K562 (cell line): ENCODE results near the gene SERAC1. TPM values are rescaled to one million over a fixed set of nuclear protein-coding genes. Genes with fewer than 3 reads are reported as not detected.

ENCODE experiments used
- CBFA2T2 ChIP-seq: fragments of 450-650 bp; conservative IDR thresholded peaks from 2 replicates; pipeline ENCODE4 v1.6.1; 2017; ENCODE audit warnings: mild to moderate bottlenecking
- CC2D1A ChIP-seq: fragments of 450-650 bp; IDR thresholded peaks from 2 replicates; pipeline ENCODE4 v1.6.1; 2017; ENCODE audit warnings: mild to moderate bottlenecking
- COPS2 ChIP-seq: fragments of 450-650 bp; conservative IDR thresholded peaks from 2 replicates; pipeline ENCODE4 v1.6.1; 2016; ENCODE audit warnings: mild to moderate bottlenecking, moderate library complexity
- GABPA ChIP-seq: fragments of 200-800 bp; sonication (Bioruptor generic); conservative IDR thresholded peaks from 2 replicates; pipeline ENCODE4 v1.6.1; 2016; ENCODE audit warnings: low read depth, missing genetic modification characterization, missing compliant biosample characterization
- GTF2E2 ChIP-seq: fragments of 200-800 bp; sonication (Bioruptor generic); IDR thresholded peaks from 2 replicates; pipeline ENCODE4 v1.6.1; 2016; ENCODE audit warnings: missing genetic modification characterization, missing compliant biosample characterization
- GTF2F1 ChIP-seq: IDR thresholded peaks from 2 replicates; pipeline ENCODE4 v1.6.1; 2011; ENCODE audit warnings: low read depth, low read length, improper control_type of control experiment
- HDAC3 ChIP-seq: fragments of 450-650 bp; IDR thresholded peaks from 2 replicates; pipeline ENCODE4 v1.6.1; 2018; ENCODE audit warnings: borderline replicate concordance, mild to moderate bottlenecking, moderate library complexity; ENCODE audit not compliant: partially characterized antibody
- HSF4 ChIP-seq: fragments of 250-450 bp; sonication (Bioruptor Pico); IDR thresholded peaks from 2 replicates; pipeline ENCODE4 v2.1.2; 2022; ENCODE audit warnings: mild to moderate bottlenecking, moderate library complexity, borderline replicate concordance
- KHSRP ChIP-seq: fragments of 450-650 bp; IDR thresholded peaks from 2 replicates; pipeline ENCODE4 v1.6.1; 2017
- KLF1 ChIP-seq: fragments of 450-650 bp; IDR thresholded peaks from 2 replicates; pipeline ENCODE4 v1.6.1; 2016; ENCODE audit warnings: missing genetic modification characterization, missing compliant biosample characterization
- NR1H2 ChIP-seq: sonication (generic); formaldehyde crosslinking; IDR thresholded peaks from 2 replicates; pipeline ENCODE4 v1.4.0; 2020; ENCODE audit warnings: mild to moderate bottlenecking, missing genetic modification reagents
- POLR2AphosphoS5 ChIP-seq: IDR thresholded peaks from 2 replicates; pipeline ENCODE4 v1.6.1; 2011; ENCODE audit warnings: mild to moderate bottlenecking, low read depth, low read length, moderate library complexity; ENCODE audit not compliant: control insufficient read depth, insufficient read depth
- POLR2H ChIP-seq: IDR thresholded peaks from 2 replicates; pipeline ENCODE4 v1.6.1; 2016; ENCODE audit warnings: missing genetic modification characterization, low read depth, mild to moderate bottlenecking, control low read depth, missing compliant biosample characterization, moderate library complexity
- POU5F1 ChIP-seq: fragments of 150-350 bp; IDR thresholded peaks from 2 replicates; pipeline ENCODE4 v1.6.1; 2014; ENCODE audit warnings: borderline replicate concordance, low read length, low read depth, mild to moderate bottlenecking; ENCODE audit not compliant: partially characterized antibody
- RB1 ChIP-seq: fragments of 450-650 bp; IDR thresholded peaks from 2 replicates; pipeline ENCODE4 v1.6.1; 2017; ENCODE audit warnings: low read depth, mild to moderate bottlenecking
- SP2 ChIP-seq: IDR thresholded peaks from 2 replicates; pipeline ENCODE4 v1.6.1; 2011; ENCODE audit warnings: mild to moderate bottlenecking, low read depth, low read length, moderate library complexity; ENCODE audit not compliant: poor library complexity, severe bottlenecking; ENCODE audit errors: extremely low read depth
- ZC3H8 ChIP-seq: fragments of 450-650 bp; IDR thresholded peaks from 2 replicates; pipeline ENCODE4 v1.6.1; 2017
- ZNF354B ChIP-seq: fragments of 250-450 bp; sonication (Bioruptor Pico); IDR thresholded peaks from 2 replicates; pipeline ENCODE4 v1.4.0; 2020
- ZNF586 ChIP-seq: fragments of 450-650 bp; formaldehyde crosslinking; conservative IDR thresholded peaks from 2 replicates; pipeline ENCODE4 v1.4.0; 2020; ENCODE audit warnings: mild to moderate bottlenecking, moderate library complexity
- ZNF707 ChIP-seq: fragments of 250-450 bp; sonication (Bioruptor Pico); conservative IDR thresholded peaks from 2 replicates; pipeline ENCODE4 v1.8.0; 2022; ENCODE audit warnings: inconsistent platforms, mild to moderate bottlenecking, moderate library complexity
- ZNF79 ChIP-seq: fragments of 250-450 bp; sonication (Bioruptor Pico); IDR thresholded peaks from 2 replicates; pipeline ENCODE4 v1.4.0; 2020; ENCODE audit warnings: low read depth, mild to moderate bottlenecking, moderate library complexity
- polyA plus RNA-seq, 8 experiments: library from polyadenylated mRNA; depleted of rRNA in 4 of 8; stranded (reverse) in 5 of 8; unstranded in 3 of 8; fragments of >200 nt; fragmentation: Nextera tagmentation in 2 of 8; fragmentation: Illumina TruSeq in 1 of 8; extraction: Ambion mirVana in 2 of 8; extraction: Trizol in 1 of 8; gene quantifications; 2 replicates each; pipeline versions ENCODE4 v1.2.1 to v1.2.3, GENCODE V29; 2011 to 2014; ENCODE audit warnings: inconsistent platforms in 1 of 8, missing spikeins in 1 of 8
- total RNA-seq, 7 experiments: library from RNA; depleted of rRNA in 6 of 7; stranded (reverse); fragments of >200 nt in 6 of 7; fragmentation: Illumina TruSeq in 2 of 7; extraction: Trizol in 2 of 7; gene quantifications; 2 replicates each; pipeline versions ENCODE4 v1.2.1 to v1.2.3, GENCODE V29; 2011 to 2021; ENCODE audit warnings: low replicate concordance in 1 of 7
- TF ChIP-seq, protein P1 (sequence below): fragments of 250-450 bp; sonication (Bioruptor Pico); IDR thresholded peaks from 2 replicates; pipeline ENCODE4 v1.8.0; 2021; ENCODE audit warnings: borderline replicate concordance, mild to moderate bottlenecking, moderate library complexity; ENCODE audit not compliant: poor library complexity, severe bottlenecking
- TF ChIP-seq, protein P2 (sequence below), 2 experiments: fragments of 450-650 bp in 1 of 2; IDR thresholded peaks; 2 replicates each; pipeline ENCODE4 v1.6.1; 2011 to 2017; ENCODE audit warnings: low read depth in 2 of 2, antibody characterized with exemption in 1 of 2, borderline replicate concordance in 1 of 2, low read length in 1 of 2, mild to moderate bottlenecking in 1 of 2, mixed read lengths in 1 of 2; ENCODE audit not compliant: control insufficient read depth in 1 of 2
- TF ChIP-seq, protein P3 (sequence below): fragments of 450-650 bp; IDR thresholded peaks from 2 replicates; pipeline ENCODE4 v1.6.1; 2017; ENCODE audit warnings: mild to moderate bottlenecking, moderate library complexity

SERAC1 gene
- total and polyA plus RNA-seq, 9 of the 15 experiments (the other 6 are each of a cell fraction or from before 2014, with no cell fraction given), result 1.8 to 6.2 (median 2.8) TPM

GRCh38 chr6:158213925-158214674, 46.0 kb upstream of the SERAC1 start (continued):
- no peak for TF ChIP-seq ZNF707 (CRISPR knock-in tag)
- TF ChIP-seq KHSRP, result no peak
- TF ChIP-seq GTF2F1, result no peak
- TF ChIP-seq KLF1 (tag), result no peak
- TF ChIP-seq HSF4 (CRISPR knock-in tag), result no peak
- TF ChIP-seq ZNF354B (CRISPR knock-in tag), result no peak
- TF ChIP-seq GABPA (tag), result no peak
- TF ChIP-seq ZC3H8, result no peak
- TF ChIP-seq POU5F1, result no peak
- 0 out of 2 replicates have a peak, but pooled peaks have one; percentile 12 for TF ChIP-seq CC2D1A
- no peak for TF ChIP-seq POLR2AphosphoS5
- peak; percentile 59; the same call in 1 of the 2 replicates for TF ChIP-seq RB1
- no peak for TF ChIP-seq POLR2H (tag)
- TF ChIP-seq, protein P1, sequence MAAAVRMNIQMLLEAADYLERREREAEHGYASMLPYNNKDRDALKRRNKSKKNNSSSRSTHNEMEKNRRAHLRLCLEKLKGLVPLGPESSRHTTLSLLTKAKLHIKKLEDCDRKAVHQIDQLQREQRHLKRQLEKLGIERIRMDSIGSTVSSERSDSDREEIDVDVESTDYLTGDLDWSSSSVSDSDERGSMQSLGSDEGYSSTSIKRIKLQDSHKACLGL (CRISPR knock-in tag), result no peak
- TF ChIP-seq, protein P2, sequence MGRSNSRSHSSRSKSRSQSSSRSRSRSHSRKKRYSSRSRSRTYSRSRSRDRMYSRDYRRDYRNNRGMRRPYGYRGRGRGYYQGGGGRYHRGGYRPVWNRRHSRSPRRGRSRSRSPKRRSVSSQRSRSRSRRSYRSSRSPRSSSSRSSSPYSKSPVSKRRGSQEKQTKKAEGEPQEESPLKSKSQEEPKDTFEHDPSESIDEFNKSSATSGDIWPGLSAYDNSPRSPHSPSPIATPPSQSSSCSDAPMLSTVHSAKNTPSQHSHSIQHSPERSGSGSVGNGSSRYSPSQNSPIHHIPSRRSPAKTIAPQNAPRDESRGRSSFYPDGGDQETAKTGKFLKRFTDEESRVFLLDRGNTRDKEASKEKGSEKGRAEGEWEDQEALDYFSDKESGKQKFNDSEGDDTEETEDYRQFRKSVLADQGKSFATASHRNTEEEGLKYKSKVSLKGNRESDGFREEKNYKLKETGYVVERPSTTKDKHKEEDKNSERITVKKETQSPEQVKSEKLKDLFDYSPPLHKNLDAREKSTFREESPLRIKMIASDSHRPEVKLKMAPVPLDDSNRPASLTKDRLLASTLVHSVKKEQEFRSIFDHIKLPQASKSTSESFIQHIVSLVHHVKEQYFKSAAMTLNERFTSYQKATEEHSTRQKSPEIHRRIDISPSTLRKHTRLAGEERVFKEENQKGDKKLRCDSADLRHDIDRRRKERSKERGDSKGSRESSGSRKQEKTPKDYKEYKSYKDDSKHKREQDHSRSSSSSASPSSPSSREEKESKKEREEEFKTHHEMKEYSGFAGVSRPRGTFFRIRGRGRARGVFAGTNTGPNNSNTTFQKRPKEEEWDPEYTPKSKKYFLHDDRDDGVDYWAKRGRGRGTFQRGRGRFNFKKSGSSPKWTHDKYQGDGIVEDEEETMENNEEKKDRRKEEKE (IDR thresholded peaks at IDR 0.05; ENCODE audit: borderline replicate concordance in 1 of 2, control insufficient read depth in 1 of 2, low read depth in 2 of 2, low read length in 1 of 2), result no peak
- no peak for TF ChIP-seq ZNF79 (CRISPR knock-in tag)
- no peak for TF ChIP-seq SP2
- TF ChIP-seq CBFA2T2, result no peak
- TF ChIP-seq GTF2E2 (tag), result no peak
- TF ChIP-seq, protein P3, sequence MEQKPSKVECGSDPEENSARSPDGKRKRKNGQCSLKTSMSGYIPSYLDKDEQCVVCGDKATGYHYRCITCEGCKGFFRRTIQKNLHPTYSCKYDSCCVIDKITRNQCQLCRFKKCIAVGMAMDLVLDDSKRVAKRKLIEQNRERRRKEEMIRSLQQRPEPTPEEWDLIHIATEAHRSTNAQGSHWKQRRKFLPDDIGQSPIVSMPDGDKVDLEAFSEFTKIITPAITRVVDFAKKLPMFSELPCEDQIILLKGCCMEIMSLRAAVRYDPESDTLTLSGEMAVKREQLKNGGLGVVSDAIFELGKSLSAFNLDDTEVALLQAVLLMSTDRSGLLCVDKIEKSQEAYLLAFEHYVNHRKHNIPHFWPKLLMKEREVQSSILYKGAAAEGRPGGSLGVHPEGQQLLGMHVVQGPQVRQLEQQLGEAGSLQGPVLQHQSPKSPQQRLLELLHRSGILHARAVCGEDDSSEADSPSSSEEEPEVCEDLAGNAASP, result no peak
- no peak for TF ChIP-seq ZNF586
- no peak for TF ChIP-seq NR1H2 (CRISPR knock-in tag)
- TF ChIP-seq HDAC3, result no peak
- TF ChIP-seq COPS2, result no peak
